Adrenal gland (tissue), 5 donors: ENCODE results near the gene SZRD1.

Experiments
- CTCF ChIP-seq, 6 experiments: fragments of 450-650 bp in 4 of 6; fragments of 200-600 bp in 2 of 6; sonication (generic) in 1 of 6; IDR thresholded peaks; 1 replicate in 5 of 6; 2 replicates in 1 of 6; pipeline versions ENCODE4 v1.5.1 to v1.8.0; 2016 to 2021; ENCODE audit warnings: antibody characterized with exemption in 6 of 6, mild to moderate bottlenecking in 2 of 6, moderate library complexity in 1 of 6
- POLR2A ChIP-seq, 2 donors: fragments of 450-650 bp; IDR thresholded peaks; one replicate each; pipeline ENCODE4 v1.6.1; 2017; ENCODE audit warnings: antibody characterized with exemption in 2 of 2, mild to moderate bottlenecking in 2 of 2, moderate library complexity in 1 of 2
- donor health status: DM: no; HTN: no; CAD: no.

- no peak for TF ChIP-seq CTCF (IDR thresholded peaks at IDR 0.05)
- no peak for TF ChIP-seq POLR2A (IDR thresholded peaks at IDR 0.05)
These were observed 53.5 kb downstream of the SZRD1 start for GRCh38 chr1:16420424-16421118.
